ENCODE measurements around the gene LY6G5C. TPM values are rescaled to one million over a fixed set of nuclear protein-coding genes. Genes with fewer than 3 reads are reported as not detected.

Gene LY6G5C
- total and polyA plus RNA-seq, 9 of the 15 experiments (the other 6 are each of a cell fraction or from before 2014, with no cell fraction given) = 0.10 to 0.67 (median 0.46) TPM; not detected in 4

DNA sequence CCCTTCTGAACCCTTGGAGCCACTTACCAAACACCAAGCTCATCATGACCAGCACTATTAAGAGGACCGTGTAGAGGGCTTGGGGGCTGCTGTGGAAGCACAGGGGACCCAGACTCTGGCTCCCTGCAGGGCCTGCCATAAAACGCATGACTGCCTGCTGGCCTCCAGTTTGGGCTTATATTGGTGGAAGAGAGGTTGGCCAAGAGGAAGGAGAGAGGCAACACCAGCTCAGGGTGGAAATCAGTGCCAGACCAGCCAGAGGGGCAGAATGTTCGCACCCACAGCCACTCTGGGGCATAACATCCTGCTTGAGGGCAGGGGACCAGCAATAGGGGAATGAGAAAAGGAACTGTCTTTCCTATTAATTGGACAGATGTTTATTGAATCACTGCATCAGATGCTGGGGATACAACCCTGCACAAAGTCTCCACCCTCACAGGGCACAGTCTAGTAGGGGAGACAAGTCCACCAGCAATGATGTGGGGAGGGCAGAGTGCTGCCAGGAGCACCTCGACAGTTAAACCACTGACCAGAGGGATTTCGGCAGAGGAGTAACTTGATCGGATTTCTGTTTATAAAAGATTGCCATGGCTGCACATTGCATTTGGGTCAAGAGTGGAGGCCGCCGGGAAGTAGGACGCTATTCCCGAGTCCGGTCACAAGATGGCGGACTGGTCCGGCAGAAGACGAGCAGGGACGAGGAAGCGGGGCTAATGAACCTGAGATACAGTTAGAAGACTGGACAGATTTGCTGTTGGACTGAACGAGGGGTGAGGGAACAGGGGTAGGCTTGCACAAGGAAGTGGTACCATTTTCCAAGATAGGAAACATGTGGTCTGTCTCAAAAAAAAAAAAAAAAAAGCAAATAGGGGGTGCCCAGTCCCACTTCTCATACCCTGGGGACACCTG is at the start of gene LY6G5C (continued):
- TF ChIP-seq ZBTB8A (IDR thresholded peaks at IDR 0.05; ENCODE audit: partially characterized antibody) = no peak
- no peak for TF ChIP-seq CREB1 (IDR thresholded peaks at IDR 0.05)
- no peak for TF ChIP-seq CREB1 (CRISPR knock-in tag; IDR thresholded peaks at IDR 0.05)
- TF ChIP-seq, protein P1, sequence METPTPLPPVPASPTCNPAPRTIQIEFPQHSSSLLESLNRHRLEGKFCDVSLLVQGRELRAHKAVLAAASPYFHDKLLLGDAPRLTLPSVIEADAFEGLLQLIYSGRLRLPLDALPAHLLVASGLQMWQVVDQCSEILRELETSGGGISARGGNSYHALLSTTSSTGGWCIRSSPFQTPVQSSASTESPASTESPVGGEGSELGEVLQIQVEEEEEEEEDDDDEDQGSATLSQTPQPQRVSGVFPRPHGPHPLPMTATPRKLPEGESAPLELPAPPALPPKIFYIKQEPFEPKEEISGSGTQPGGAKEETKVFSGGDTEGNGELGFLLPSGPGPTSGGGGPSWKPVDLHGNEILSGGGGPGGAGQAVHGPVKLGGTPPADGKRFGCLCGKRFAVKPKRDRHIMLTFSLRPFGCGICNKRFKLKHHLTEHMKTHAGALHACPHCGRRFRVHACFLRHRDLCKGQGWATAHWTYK (CRISPR knock-in tag; IDR thresholded peaks at IDR 0.05) = no peak
- no peak for TF ChIP-seq CHCHD3 (CRISPR knock-in tag; IDR thresholded peaks at IDR 0.05)
- no peak for TF ChIP-seq ZC3H8 (IDR thresholded peaks at IDR 0.05)
- 0 out of 2 replicates have a peak, but pooled peaks have one; percentile 27 for TF ChIP-seq MXI1 (IDR thresholded peaks at IDR 0.05; ENCODE audit: low read depth, low read length)
- no peak for TF ChIP-seq ZKSCAN8 (CRISPR knock-in tag; IDR thresholded peaks at IDR 0.05)
- no peak for TF ChIP-seq NRF1 (conservative IDR thresholded peaks at IDR 0.05 in 1 of 2, IDR thresholded peaks at IDR 0.05 in 1 of 2)
- TF ChIP-seq ZNF318 (IDR thresholded peaks at IDR 0.05; ENCODE audit: borderline replicate concordance in 1 of 2, low read depth in 1 of 2) = no peak
- TF ChIP-seq CHD1 (IDR thresholded peaks at IDR 0.05; ENCODE audit: low read length) = no peak
- TF ChIP-seq E2F4 (CRISPR knock-in tag; IDR thresholded peaks at IDR 0.05; ENCODE audit: low read depth) = no peak
- no peak for TF ChIP-seq ZNF696 (CRISPR knock-in tag; conservative IDR thresholded peaks at IDR 0.05)
- TF ChIP-seq STAT5A (IDR thresholded peaks at IDR 0.05; ENCODE audit: borderline replicate concordance, low read length) = no peak
